GM18517 (cell line): ENCODE data around the gene XRCC1.
"Not testable (repeated sequence)": the region's sequence is repeated elsewhere in the genome, so short reads cannot be mapped to it uniquely, and the experiment has no call there.

Source experiments
- ATAC-seq: cut with Tn5 transposase; IDR thresholded peaks from one replicate; pipeline ENCODE4 v1.9.1; 2021; ENCODE audit warnings: mild to moderate bottlenecking, moderate library complexity; ENCODE audit not compliant: unreplicated experiment

XRCC1 gene

DNA sequence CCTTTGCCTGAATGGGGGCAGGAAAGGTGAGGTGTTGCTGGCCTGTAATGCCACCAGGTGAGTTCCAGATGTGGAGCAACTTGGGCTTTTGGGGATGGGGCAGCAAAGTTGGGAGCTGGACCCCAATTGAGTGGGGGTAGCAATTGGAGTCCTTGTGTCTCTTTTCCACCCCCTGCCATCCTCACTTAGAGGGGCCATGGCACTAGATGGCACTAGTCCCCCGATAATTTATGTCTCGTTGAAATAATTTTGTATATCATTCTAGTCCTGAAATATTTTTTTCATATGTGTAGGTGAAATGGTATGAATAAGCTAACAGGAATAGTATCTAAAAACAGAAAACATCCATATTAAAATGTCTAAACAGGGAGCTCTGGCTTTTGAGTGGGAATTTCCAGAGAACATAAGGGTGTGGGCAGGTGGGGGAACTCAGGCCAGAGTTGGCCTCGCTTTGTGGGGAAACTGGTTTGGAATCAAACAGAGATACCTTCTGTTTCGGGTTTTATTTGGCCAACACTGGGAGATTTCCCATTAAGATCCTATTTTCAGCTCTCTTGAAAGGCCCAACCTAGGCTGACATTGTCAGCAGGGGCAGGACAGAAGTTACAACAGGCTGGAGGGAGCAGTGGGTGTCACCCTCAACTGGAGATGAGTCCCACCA lies 24.4 kb upstream of the XRCC1 start:
- no peak for ATAC-seq

DNA sequence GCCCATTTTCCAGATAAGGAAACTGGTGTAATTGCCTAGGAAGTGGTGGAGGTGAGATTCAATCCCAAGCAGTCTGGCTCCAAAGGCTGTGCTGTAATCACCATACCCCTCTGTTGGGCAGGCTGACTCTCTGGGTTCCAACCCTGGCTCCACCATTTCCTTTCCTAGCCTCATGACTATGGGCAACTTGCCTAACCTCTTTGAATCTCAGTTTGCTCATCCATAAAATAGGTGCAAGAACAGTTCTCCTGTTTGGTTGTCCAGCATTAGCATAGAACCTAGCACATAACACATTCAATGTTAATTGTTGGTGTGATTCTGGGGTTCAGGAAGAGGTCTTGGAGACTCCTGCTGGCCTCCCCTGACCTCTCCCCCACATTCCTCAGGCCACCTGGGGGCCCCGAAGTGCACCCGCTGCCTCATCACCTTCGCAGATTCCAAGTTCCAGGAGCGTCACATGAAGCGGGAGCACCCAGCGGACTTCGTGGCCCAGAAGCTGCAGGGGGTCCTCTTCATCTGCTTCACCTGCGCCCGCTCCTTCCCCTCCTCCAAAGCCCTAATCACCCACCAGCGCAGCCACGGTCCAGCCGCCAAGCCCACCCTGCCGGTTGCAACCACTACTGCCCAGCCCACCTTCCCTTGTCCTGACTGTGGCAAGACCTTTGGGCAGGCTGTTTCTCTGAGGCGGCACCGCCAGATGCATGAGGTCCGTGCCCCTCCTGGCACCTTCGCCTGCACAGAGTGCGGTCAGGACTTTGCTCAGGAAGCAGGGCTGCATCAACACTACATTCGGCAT lies 23.3 kb upstream of the XRCC1 start:
- no peak for ATAC-seq

DNA sequence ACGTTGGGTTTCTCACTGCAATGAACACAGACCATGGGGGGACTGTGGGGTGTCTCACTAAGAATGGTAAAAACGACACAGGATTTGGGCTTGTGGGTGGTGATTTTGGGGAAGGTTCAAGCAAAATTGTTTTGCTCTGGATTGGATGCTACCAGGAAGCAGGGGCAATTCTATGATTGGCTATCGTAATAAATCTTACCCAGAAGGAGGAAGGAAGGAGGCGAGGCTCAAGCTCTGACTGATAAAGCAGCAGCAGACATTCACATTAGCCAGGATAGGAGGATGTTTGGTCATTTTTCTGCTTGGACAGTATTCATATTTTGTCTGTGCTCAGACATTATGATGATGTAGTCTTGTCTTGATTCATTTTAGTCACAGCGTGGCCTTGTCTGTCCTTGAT lies 22.5 kb upstream of the XRCC1 start:
- no peak for ATAC-seq

DNA sequence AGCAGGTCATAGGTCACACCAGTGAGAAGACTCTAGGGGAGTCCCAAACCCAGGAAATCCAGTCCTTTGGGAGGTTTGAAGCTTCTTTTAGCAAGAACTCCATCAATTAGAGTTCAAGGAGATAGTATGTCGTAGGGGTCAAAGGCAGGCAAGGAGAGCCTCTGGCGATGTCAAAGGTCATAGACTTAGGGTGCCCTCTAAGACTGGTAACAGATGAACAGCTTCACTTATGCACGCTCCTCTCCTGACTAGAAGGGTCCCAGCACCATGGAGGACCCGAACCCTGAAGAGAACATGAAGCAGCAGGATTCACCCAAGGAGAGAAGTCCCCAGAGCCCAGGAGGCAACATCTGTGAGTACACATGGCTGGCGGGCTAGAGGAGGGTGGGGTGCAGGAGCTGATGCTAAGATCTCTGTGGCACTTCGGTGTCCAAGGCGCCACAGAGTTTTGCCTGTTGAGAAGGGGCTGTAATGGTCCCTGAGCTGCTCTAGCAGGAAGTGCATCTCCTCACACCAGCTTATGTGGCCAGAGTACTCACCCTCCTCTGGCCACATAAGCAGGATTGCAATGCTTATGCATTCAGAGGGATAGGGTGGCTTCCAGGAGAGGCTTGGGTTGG lies 21.6 kb upstream of the XRCC1 start:
- no peak for ATAC-seq

DNA sequence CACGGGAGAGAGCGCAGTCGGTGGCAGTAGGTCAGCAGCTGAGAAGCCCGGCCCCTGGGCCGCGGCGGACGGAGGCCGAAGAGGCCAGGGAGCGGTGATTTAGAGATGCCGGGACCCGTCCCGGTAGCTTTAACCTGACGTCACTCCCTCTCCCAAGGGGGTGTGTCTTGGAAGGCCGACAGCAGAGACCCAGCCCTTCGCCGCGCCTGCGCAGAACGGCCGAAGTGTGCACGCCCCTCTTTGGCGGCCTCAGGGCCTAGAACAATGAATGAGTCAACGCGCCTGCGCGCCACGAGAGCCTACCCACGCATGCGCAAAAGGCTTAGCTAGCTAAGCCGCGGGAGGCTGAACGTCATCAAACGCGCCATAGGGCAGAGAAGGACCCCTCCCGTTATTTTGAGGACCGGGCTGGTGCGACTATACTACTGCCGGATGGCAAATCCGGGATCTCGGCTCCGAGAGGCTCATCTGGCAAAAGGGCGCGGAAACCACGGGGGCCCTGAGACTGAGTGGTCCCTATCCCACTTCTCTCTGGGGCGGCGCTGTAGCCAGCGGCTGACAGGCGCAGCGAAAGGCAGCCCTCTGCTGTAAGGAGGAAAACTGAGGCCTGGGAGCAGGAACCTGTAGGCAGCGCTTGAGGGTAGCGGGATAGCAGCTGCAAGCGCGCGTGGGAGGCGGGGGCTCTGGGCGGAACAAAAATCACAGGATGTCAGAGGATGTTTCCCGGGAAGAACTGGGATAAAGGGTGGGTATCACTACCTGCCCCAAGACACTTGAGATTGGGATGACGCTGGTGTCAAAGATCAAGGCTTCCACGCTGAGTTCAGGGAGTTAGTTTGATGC lies 20.9 kb upstream of the XRCC1 start, which contains the start of the genes IRGQ and ZNF576:
IRGQ (minus strand) TSS at position 136 of the 843 bp plus-strand sequence. CDS start 796 bp downstream, outside the sequence.
ZNF576 (plus strand) TSS at position 597 of the 843 bp plus-strand sequence. CDS start 514 bp downstream, outside the sequence.
- peak; percentile 81 for ATAC-seq

DNA sequence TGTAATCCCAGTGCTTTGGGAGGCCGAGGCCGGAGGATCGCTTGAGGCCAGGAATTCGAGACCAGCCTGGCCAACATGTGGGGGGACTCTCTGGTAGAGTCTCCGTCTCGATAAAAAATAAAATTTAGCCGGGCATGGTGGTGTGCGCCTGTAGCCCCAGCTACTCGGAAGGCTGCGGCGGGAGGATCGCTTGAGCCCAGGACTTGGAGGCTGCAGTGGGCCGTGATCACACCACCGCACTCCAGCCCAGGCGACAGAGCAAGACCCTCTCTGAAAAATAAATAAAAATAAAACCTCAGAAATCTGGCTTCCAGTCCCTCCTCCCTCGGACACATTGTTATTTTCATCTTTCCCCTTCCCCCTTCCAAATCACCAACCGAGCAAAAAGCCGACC lies 20.3 kb upstream of the XRCC1 start:
- peak; percentile 12 for ATAC-seq

DNA sequence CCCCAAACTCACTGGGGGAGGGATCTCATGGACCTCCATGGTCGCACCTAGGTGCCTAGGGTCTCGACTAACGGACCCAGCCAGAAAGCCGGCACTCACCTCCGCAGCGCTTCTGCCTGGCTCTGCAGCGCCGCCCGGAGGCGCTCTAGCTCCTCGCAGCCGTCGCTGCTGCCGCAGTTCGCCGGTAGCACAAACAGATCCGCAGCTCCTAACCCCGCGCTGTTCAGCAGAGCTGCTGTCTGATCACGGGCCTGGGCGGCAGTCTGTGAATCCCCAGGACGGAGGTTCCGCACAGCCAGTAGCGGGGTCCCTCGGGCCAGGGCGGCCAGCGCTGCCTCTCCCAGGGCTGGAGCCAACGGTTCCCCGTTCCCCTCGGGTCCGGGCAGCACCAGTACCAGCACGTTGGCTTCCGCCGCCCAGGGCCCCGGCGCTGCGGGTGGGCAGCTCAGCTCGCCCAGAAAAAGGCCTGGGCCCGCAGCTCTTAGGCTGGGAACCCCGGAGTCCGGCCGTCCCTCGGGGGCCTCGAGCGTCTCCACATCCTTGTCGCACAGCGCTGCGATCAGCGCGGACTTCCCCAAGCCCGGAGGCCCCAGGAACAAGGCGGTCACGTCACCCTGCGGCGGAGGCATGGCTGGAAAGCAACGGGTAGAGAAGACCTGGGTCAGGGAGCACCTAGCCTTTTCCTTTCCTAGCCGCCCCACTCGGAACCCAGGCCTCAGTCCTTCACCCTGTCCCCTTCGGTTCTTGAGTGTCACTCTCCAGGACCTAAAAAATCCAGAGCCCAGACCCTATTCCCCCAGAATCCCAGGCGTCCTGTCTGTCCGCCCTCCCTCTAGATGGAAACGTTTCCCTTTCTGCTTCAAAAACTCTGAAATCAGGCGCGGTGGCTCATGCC lies 19.6 kb upstream of the XRCC1 start:
- ATAC-seq, result no peak

DNA sequence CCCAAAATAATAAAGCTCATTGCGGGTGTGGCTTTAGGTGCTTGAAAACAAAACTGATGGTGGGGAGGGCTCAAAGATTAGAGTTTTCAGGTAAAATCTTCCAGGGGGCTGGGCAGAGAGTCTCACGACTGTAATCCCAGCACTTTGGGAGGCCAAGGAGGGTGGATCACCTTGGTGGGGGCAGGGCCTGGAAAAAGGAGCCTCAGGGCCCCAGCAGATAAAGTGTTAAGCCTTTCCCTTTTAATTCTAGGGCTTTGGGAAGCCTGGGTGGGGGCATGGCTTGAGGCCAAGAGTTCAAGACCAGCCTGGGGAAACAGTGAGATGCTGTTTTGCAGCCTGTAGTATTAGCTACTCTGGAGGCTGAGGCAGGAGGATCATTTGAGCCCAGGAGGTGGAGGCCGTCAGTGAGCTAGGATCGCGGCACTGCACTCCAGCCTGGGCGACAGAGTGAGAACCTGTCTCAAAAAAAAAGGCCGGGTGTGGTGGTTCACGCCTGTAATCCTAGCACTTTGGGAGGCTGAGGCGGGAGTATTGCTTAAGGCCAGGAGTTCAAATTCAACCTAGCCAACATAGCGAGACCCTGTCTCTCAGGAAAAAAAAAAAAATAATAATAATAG lies 18.9 kb upstream of the XRCC1 start:
- ATAC-seq, result no peak

DNA sequence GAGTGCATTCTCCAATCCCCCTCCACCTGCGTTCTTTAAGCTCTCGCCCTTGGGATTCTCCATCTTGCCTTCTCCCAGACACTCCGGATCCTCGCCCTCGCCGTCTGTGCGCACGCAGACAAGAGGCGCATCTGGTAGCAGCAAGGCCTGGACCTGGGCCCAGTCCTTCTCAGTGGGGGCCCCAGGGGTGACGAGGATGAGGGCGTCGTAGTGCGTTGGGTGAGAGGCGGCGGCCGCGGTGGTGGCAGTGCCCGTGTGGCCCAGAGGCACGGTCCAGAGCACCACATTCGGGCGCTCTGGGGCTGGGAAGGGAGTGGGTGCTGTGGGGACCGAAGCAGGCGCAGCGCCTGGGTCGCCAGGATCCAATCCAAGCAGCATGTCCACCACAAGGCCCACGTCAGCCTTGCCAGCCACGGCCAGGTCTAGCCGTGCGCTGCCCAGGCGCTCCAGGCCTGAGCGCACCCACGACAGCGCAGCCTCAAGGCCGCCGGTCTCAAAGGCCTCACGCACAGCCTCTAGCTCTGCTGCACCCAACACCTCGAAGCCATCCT lies 17.5 kb upstream of the XRCC1 start:
- ATAC-seq, result no peak

DNA sequence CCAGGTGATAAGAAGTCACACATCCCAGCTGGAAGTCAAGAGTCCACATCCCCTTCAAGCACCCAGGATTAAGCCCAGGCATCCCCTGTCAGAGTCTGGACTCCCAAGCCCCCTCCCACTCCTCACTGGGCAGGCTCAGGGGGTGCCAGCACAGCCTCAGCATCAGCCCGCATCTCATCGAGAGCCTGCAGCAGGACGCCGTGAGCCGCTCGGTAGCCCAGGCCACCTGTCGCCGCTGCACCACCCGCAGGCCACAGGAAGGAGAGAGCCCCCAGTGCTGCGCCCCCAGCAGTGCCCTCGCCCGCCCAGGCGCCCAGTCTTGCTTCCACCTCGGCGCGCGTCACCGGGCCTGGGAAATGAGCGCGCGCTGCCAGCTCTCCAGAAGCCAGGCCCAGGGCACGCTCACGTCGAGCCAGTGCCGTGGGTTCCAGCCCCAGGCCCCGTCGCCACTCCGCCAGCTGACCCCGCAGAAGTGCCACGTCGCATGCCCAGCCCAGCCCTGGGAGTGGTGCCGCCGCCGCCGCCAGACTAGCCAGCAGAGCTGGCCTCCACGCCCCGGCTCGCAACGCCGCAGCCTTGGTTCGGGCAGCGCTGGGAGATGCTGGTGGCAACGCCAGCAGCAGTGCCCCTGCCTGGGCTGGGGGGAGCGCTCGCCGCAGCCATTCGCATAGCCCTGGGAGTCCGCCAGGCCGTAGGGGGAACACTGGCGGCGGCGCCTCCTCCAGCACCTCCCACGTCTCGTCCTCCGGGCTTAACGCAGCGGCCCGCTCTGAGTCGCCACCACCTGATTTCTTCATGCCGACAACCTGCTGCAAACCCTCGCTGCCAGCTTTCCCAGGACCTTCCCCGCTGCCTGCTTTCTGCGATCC lies 16.8 kb upstream of the XRCC1 start:
- ATAC-seq, result no peak

DNA sequence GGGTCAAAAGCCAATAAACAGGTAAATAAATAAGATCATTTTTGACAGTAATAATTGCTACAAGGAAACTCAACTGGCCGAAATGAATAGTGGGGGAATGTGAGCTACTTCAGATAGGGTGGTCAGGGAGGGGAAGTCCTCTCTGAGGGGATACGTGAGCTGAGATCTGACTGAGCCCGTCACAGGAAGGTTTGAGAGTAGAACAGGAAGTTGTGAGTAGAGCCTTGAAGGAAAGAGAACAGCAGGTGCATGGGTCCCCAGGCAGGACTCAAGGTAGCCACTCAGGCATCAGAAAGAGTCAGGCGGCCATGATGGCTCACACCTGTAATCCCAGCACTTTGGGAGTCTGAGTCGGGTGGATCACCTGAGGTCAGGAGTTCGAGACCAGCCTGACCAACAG lies 14.4 kb upstream of the XRCC1 start:
- ATAC-seq, result no peak

DNA sequence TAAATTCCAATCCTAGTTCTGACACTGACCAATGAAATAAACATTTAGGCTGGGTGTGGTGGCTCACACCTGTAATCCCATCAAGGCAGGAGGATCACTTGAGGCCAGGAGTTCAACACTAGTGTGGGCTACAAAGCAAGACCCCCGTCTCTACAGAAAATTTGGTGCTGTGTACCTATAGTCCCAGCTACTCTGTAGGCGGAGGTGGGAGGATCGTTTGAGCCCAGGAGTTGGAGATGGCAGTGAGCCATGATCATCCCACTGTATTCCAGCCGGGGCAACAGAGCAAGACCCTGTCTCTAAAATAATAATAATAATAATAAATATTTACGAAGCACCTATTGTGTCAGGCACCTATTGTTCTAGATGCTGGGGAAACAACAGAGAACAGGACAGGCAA lies 13.9 kb upstream of the XRCC1 start:
- ATAC-seq, result no peak

DNA sequence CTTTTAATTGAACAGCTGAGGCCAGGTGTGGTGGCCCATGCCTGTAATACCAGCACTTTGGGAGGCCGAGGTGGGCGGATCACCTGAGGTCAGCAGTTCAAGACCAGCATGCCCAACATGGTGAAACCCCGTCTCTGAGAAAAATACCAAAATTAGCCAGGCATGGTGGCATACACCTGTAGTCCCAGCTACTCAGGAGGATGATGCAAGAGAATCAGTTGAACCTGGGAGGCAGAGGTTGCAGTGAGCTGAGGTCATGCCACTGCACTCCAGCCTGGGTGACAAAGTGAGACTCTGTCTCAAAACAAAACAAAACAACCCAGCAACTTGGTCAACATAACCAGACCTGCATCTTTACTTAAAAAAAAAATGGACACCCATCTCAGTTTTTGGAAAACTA lies 11.7 kb upstream of the XRCC1 start:
- ATAC-seq, result not testable (repeated sequence)

DNA sequence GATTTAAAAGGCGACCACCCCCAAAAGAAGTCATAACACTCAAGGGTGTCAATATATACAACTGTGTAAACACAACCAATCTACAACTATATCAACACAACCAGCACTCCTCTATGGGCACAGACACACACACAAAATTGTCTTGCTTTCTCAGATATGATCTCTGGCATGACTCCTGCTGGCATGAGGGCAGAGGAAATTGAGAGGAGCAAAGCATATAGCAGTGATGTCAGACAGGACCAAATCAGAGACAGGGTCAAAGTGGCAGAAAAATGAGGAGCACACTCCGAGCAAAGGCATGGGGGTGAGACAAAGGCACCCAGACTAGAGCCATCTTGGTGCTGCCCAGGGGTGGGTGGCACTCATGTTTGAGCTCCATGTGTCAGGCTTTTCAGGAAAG lies 11.0 kb upstream of the XRCC1 start:
- no peak for ATAC-seq

DNA sequence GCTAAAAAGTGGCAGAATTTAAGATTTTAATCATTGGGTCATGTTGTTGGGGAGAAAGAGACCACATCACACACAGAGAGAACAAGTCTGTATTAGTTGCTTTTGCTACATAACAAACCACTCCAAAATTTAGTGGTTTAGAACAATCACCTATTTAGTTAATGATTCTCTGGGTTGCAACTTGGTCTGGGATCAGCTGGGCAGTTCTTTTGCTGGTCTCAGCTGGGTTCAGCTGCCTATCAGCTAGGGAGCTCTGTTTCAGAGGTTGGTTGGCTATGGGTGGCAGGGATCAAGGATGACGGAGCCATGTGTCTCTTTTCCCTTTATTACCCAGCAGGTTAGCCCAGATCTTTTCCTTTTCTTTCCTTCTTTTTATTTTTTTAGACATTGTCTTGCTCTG lies 9.2 kb upstream of the XRCC1 start:
- ATAC-seq, result no peak

DNA sequence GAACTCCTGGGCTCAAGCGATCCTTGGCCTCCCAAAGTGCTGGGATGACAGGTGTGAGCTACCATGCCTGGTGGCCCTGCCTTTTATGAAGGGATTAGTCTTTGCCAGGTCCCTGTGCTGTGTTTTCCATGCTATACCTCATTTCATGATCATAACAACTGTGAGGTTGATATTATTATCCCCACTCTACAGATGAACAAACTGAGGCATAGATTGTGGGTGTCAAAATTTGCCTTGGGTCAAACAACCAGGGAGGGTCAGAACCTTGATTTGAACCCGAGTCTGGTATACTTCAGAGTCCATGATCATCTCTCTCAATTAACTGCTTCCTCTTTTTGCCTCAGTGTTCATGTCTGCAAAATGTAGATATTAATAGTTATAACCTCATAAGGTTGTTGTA lies 7.2 kb upstream of the XRCC1 start:
- ATAC-seq, result no peak

DNA sequence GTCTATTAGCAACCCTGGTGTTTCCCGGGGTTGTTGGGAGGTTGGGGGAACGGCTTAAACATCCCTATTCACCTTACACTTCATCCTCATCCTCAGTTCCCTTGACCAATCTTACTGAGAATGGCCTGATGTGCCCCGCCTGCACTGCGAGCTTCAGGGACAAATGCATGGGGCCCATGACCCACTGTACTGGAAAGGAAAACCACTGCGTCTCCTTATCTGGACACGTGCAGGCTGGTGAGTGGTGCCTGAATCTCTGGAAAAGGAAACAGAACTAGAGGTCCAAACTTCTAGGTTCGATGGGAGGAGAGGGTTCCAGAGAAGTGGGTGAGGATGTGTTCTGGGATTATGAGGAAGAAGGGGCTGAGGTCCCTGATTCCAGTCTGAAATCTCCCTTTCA lies 6.1 kb upstream of the XRCC1 start:
- ATAC-seq, result no peak

DNA sequence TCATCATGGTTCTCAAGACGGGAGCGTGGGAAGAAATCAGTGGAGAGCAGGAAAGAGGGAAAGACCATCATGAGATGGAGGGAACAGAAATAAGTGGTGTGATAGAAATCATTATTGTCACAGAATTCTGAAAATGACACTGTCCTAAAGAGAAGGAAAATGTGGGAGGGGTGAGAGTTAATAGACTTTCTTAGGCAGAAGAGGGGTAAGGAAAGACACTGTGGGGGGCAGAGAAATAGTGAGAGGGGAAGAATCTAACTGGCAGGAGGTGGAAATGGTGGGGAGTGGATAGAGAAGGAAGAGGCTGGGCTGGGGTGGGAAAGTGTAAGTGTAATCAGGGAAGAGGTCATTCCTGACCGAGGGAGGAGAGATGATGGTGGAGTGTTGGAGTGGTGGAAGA lies 3.5 kb upstream of the XRCC1 start:
- ATAC-seq, result no peak
